Kidney (tissue), 14 donors: ENCODE measurements around the gene CPT1A. TPM values are rescaled to one million over a fixed set of nuclear protein-coding genes. Genes with fewer than 3 reads are reported as not detected.
A peak's percentile ranks its signal among the peaks of the same experiment; 100 is the strongest.

Source experiments
- DNase-seq, 5 donors: peaks; one replicate each; pipeline ENCODE4 v3.0.0-alpha.2; 2013 to 2020
- FAIRE-seq: peaks from 2 replicates; lab custom pipeline; 2012; peaks lifted over from hg19 to GRCh38; lab: Jason Lieb, UNC
- H3K27ac ChIP-seq, 2 donors: one replicate each; pipeline ENCODE4 v1.7.0; 2013; ENCODE audit warnings: low read depth in 2 of 2, low read length in 2 of 2, inconsistent platforms in 1 of 2
- H3K27me3 ChIP-seq: one replicate; pipeline ENCODE4 v1.7.1; 2013; ENCODE audit warnings: low read length, inconsistent platforms; ENCODE audit not compliant: control insufficient read depth, insufficient read depth
- H3K36me3 ChIP-seq, 3 donors: one replicate each; pipeline versions ENCODE4 v1.7.0 to v1.7.1; 2013; ENCODE audit warnings: low read length in 3 of 3, control low read depth in 1 of 3, inconsistent platforms in 1 of 3; ENCODE audit not compliant: insufficient read depth in 3 of 3, control insufficient read depth in 2 of 3
- H3K4me1 ChIP-seq, 3 donors: one replicate each; pipeline versions ENCODE4 v1.7.0 to v1.7.1; 2013; ENCODE audit warnings: low read length in 3 of 3, inconsistent platforms in 1 of 3, low read depth in 1 of 3; ENCODE audit not compliant: control insufficient read depth in 2 of 3, insufficient read depth in 2 of 3
- H3K4me3 ChIP-seq, 3 donors: one replicate each; pipeline versions ENCODE4 v1.7.0 to v1.8.1; 2013; ENCODE audit warnings: low read length in 3 of 3, control low read depth in 1 of 3, inconsistent platforms in 1 of 3
- H3K9ac ChIP-seq, 3 donors: one replicate each; pipeline versions ENCODE4 v1.7.0 to v1.7.1; 2013; ENCODE audit warnings: low read length in 3 of 3, control low read depth in 1 of 3, inconsistent platforms in 1 of 3
- H3K9me3 ChIP-seq, 3 donors: one replicate each; pipeline versions ENCODE4 v1.7.0 to v1.7.1; 2013; ENCODE audit warnings: low read length in 3 of 3, control low read depth in 1 of 3, inconsistent platforms in 1 of 3; ENCODE audit not compliant: control insufficient read depth in 2 of 3, insufficient read depth in 1 of 3
- intact Hi-C: fragments of 100-400 bp; cut with DNase I; formaldehyde crosslinking; loops from one replicate; pipeline ENCODE4 v1.11.1; 2022
- polyA plus RNA-seq: library from polyadenylated mRNA; stranded (reverse); fragments of 350-450 nt; fragmentation: Illumina TruSeq; extraction: RNeasy Lipid Tissue Mini Kit (QIAGEN cat#74804); gene quantifications from one replicate; pipeline ENCODE4 v1.2.3, GENCODE V29; 2014; ENCODE audit warnings: low read depth, low replicate concordance; ENCODE audit not compliant: insufficient read depth
- total RNA-seq: library from RNA; stranded (reverse); fragmentation: NEBNext Ultra II Directional; extraction: Animal tissue kit (Norgen Biotek cat#: 25700); gene quantifications from one replicate; pipeline ENCODE4 v1.2.1, GENCODE V29; 2021
- TF ChIP-seq, protein P1 (sequence below): IDR thresholded peaks from 3 replicates; pipeline ENCODE4 v1.5.1; 2012; ENCODE audit warnings: mild to moderate bottlenecking, moderate library complexity, borderline replicate concordance; ENCODE audit not compliant: insufficient read depth; ENCODE audit errors: extremely low read depth
- donor health status: control.
- donor health status: control.
- donor health status: control.
- donor health status: control.
- donor health status: control.
- donor health status: DM: yes; HTN: yes; CAD: no.
- donor health status: Normal renal cell carcinoma (clear cell type).

The CPT1A gene
- total and polyA plus RNA-seq, 2 donors from 2014 or later = 51.3 to 61.5 TPM

DNA sequence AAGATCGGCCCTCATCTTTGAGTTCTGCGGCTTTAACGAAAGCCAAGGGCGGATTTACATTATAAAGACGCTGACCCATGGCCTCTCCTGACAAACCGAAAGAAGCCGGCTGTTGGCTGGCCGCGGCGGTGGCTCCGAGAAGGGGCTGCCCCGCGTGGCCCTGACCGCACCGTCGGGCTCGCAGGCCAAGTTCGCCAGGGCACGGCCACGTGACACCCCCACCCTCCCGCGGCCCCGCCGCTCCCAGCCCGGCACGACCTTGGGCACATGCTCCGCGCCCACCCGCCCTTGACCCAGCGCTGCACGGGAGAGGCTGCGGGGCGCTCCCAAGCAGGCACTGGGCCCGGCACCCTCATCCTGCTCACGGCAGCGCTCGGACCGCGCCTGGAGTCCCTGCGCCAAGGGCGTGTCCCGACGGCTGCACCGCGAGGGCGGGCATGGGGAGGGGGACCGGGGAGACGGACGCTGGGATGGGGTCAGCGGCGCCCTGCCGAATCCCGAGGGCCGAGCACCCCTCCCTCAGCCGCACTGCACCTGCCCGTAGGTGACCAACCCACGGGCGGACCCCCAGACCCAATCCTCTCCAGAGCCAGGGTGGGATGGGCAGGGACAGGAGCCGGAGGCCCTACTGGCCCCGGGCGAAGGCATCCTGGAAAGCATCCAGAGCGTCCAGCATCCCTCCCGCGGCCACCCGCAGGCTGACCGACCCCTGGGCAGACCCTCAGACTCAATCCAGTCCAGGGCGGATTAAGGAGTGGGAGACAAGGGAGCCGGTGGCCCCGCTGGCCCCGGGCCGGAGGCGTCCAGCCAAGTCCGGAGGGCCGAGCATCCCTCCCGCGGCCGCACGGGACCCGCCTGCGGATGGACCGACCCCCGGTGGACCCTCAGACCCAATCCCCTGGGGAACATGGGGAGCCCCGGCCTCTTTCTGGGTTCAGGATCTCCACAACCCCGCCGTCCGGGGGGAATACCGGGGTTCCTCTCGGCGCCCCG is 759 bp downstream of the CPT1A start:
- TF ChIP-seq, protein P1, sequence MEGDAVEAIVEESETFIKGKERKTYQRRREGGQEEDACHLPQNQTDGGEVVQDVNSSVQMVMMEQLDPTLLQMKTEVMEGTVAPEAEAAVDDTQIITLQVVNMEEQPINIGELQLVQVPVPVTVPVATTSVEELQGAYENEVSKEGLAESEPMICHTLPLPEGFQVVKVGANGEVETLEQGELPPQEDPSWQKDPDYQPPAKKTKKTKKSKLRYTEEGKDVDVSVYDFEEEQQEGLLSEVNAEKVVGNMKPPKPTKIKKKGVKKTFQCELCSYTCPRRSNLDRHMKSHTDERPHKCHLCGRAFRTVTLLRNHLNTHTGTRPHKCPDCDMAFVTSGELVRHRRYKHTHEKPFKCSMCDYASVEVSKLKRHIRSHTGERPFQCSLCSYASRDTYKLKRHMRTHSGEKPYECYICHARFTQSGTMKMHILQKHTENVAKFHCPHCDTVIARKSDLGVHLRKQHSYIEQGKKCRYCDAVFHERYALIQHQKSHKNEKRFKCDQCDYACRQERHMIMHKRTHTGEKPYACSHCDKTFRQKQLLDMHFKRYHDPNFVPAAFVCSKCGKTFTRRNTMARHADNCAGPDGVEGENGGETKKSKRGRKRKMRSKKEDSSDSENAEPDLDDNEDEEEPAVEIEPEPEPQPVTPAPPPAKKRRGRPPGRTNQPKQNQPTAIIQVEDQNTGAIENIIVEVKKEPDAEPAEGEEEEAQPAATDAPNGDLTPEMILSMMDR = no peak
- Histone ChIP-seq H3K27ac (peak overlapping the region; percentile 99 to 100), H3K9ac (peak overlapping the region in 2 of 3 donors; percentile 93 to 95), H3K4me3 (peak overlapping the region; percentile 26 to 68 (median 59)), H3K4me1 (peaks cover 0 to 44% (median 32%) of the 10 kb centered on the region in 3 donors), H3K27me3 (no peaks in the 10 kb centered on the region), H3K9me3 (no peaks in the 10 kb centered on the region), H3K36me3 (no peaks in the 10 kb centered on the region)
- FAIRE-seq (no peak), DNase-seq (peak; percentile 46 to 89 (median 80))
- intact Hi-C loops = no loop called here

DNA sequence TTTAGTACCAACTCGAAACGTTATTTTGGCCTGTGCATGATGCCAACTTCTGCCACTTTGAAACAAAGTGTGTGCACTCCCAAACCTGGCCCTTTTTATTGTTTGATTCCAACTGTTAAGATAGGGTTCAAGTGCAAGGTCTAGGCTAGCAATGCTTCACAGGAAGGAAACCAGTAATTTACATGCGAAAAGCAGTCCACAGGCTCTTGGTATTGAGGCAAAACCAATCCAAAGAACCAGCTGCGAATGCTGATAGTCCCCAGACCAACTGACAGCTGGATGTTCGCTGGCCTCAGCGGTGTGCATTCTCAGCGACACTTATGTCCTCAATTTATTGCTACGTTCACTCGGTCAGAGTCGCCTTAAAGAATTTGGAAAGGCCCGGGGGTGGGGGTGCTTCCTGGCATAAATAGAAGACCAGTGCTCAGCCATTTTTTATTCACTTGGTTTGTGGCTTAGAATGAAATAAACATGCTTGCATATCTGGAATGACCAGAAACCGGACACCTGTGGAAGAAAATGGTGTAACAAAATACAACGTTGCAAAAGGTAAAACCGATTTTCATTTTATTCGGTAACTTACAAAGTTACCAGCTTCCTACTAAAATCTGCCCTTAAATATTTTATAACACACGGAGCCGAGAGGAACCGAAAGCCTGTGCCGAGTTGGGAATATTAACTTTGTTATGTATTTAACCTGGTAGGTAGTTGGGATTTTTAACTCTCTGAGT is 1.6 kb downstream of the CPT1A start:
- H3K27me3 ChIP-seq = no peaks in the 10 kb centered on the region
- FAIRE-seq = no peak
- peak overlapping the region; percentile 99 to 100 for H3K27ac ChIP-seq
- no peaks in the 10 kb centered on the region for H3K36me3 ChIP-seq
- peak in 4 of 5 donors; percentile 50 to 74 (median 61) for DNase-seq
- TF ChIP-seq, protein P1 = no peak
- peak overlapping the region in 2 of 3 donors; percentile 65 to 93 for H3K9ac ChIP-seq
- H3K9me3 ChIP-seq = no peaks in the 10 kb centered on the region
- peak overlapping the region; percentile 40 to 64 (median 59) for H3K4me3 ChIP-seq
- intact Hi-C loops = no loop called here
- peaks cover 0 to 48% (median 35%) of the 10 kb centered on the region in 3 donors for H3K4me1 ChIP-seq

DNA sequence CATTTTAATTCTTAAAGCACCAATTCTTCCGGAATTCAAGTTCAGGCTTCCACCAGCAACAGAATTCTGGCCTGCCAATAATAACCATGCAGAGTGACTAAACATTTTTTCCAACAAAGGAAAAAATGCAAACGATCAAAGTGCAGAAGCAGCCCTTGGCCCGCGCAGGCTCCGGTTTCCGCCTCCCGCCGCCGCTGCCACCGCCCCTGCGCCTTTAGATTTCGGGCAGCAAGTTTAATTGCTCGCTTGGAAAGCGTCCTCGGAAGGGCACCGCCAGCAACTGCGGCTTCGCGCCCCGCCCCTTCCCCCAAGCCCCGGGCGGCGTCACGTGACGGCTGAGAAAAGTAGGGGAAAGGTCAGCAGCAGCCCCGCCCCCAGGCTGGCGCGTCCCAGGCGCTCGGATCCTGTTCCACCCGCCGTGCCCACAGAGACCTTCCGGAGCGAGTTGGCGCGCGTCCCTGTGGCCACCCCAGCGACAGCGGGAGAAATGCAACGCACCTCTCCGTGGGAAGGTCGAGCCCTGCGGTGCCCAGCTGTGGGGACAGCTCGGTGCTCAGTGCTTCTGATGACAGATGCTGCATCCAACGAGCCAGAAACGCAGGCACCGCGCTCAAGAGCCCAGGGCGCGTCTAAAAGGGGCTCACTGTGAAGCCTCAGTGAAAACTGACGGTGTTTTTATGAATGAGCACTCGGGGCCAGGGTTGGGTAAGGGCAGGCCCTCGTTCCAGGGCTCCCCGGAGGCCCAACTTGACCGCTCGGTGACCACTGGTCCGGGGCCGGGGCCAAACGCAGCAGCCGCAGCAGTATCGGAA is 2.5 kb downstream of the CPT1A start:
- peak overlapping the region; percentile 56 to 64 (median 59) for H3K4me3 ChIP-seq
- intact Hi-C loops = no loop called here
- no peaks in the 10 kb centered on the region for H3K36me3 ChIP-seq
- H3K4me1 ChIP-seq = peaks cover 0 to 48% (median 35%) of the 10 kb centered on the region in 3 donors
- H3K9ac ChIP-seq = peak overlapping the region; percentile 29 to 93 (median 65)
- H3K27ac ChIP-seq = peak overlapping the region; percentile 99 to 100
- TF ChIP-seq, protein P1 = no peak
- DNase-seq (peak; percentile 96 to 98 (median 97)), FAIRE-seq (no peak)
- H3K9me3 ChIP-seq = no peaks in the 10 kb centered on the region
- no peaks in the 10 kb centered on the region for H3K27me3 ChIP-seq
